HFF-Myc (cell line): Measurements from ENCODE around the gene ADPRS.

Experiments
- DNase-seq: peaks from one replicate; pipeline ENCODE4 v3.0.0-alpha.2; 2011; ENCODE audit warnings: low read depth; ENCODE audit errors: extremely low read depth
- H3K4me3 ChIP-seq: replicated peaks from 2 replicates; pipeline ENCODE4 v1.5.1; 2011; ENCODE audit warnings: low read depth, mild to moderate bottlenecking, control low read depth, low read length
- CTCF ChIP-seq: IDR thresholded peaks from 2 replicates; pipeline ENCODE4 v1.5.1; 2012; ENCODE audit warnings: mild to moderate bottlenecking, low read depth, low read length, control low read depth; ENCODE audit errors: missing control alignments

The ADPRS gene

GRCh38 chr1:36136535-36136934 lies 47.8 kb downstream of the ADPRS start:
- no peak for DNase-seq

GRCh38 chr1:36137226-36137625 lies 48.5 kb downstream of the ADPRS start:
- DNase-seq, result no peak
- no peak for TF ChIP-seq CTCF
- H3K4me3 ChIP-seq, result no peak overlapping the region

More at GRCh38 chr1:36136535-36136934, 47.8 kb downstream of the ADPRS start:
- H3K4me3 ChIP-seq, result no peak overlapping the region
- TF ChIP-seq CTCF, result no peak

- no peak for TF ChIP-seq CTCF
- no peak overlapping the region for H3K4me3 ChIP-seq
- DNase-seq, result no peak
Measured at GRCh38 chr1:36137776-36138175, 49.1 kb downstream of the ADPRS start.

- no peak for TF ChIP-seq CTCF
- no peak for DNase-seq
- no peak overlapping the region for H3K4me3 ChIP-seq
Measured at GRCh38 chr1:36139521-36139920, 50.8 kb downstream of the ADPRS start.

GRCh38 chr1:36142121-36142520 lies 53.4 kb downstream of the ADPRS start:
- DNase-seq, result no peak
- TF ChIP-seq CTCF, result no peak
- H3K4me3 ChIP-seq, result no peak overlapping the region

- no peak for DNase-seq
- H3K4me3 ChIP-seq, result no peak overlapping the region
Measured at GRCh38 chr1:36143424-36143823, 54.7 kb downstream of the ADPRS start.

More at GRCh38 chr1:36143424-36143823, 54.7 kb downstream of the ADPRS start:
- TF ChIP-seq CTCF, result no peak
